Fibroblast of skin of back (primary cell): ENCODE data around the gene NPAS1.
A peak's percentile ranks its signal among the peaks of the same experiment; 100 is the strongest.

ENCODE experiments used
- DNase-seq: peaks from one replicate; pipeline ENCODE4 v3.0.0-alpha.2; 2013

Gene NPAS1

DNA sequence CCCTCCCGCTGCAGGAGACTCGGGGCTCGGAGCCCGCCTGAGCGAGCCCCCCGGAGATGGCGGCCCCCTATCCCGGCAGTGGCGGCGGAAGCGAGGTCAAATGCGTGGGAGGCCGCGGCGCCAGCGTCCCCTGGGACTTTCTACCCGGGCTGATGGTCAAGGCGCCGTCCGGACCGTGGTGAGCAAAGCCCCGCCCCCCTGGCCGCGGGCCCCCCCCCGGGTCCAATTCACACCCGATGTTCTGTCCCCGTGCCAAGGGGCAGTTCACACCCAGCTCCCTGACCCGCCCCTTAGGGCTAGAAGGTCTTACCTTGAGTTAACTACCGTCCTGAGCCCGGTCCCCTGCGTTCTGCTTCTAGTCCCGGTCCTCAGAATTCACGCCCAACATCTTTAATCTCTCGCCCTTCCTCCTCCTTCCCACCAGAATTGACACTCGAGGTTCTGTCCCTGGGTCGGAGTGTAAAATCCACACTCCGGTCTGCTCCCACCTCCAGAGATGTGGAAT lies 1.4 kb downstream of the NPAS1 start:
- DNase-seq: no peak

DNA sequence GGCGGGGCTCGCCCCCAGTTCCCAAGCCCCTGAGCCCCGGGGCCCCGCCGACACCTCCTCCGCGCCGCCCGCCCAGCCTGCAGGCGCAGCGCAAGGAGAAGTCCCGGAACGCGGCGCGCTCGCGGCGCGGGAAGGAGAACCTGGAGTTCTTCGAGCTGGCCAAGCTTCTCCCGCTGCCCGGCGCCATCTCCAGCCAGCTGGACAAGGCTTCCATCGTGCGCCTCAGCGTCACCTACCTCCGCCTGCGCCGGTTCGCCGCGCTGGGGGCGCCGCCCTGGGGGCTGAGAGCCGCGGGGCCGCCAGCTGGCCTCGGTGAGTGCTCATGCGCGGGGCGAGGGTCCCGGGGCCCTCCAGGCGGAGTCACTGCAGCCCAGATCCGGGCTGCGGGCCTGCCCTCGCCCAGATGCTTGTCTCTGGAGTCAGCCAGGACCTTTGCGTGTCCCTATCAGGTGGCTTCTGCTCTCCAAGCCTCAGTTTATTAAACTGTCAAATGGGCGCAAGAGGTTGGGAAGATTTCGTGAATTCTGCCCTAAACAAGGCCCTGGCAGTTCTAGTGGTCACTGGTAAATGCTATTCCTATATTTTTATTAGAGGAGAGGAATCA lies 2.0 kb downstream of the NPAS1 start:
- no peak for DNase-seq

DNA sequence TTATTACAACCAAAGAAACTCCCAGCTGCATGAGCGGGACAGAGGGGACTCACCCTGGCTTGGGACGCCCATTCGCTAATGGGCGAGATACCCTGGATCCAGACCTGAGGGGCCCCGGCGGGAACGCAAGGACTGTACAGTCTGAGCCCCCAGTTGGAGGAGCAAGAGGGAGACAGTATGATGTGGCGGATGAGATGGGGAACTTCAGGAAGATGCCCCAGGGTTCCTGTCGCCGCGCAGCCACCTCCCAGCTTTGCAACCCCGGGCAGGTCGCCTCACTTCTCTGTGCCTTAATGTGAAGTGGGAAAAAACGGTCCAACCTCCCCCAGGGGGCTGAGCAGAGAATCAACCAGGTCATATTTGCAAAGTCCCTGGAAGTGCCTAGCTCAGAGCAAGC lies 2.5 kb downstream of the NPAS1 start:
- no peak for DNase-seq

DNA sequence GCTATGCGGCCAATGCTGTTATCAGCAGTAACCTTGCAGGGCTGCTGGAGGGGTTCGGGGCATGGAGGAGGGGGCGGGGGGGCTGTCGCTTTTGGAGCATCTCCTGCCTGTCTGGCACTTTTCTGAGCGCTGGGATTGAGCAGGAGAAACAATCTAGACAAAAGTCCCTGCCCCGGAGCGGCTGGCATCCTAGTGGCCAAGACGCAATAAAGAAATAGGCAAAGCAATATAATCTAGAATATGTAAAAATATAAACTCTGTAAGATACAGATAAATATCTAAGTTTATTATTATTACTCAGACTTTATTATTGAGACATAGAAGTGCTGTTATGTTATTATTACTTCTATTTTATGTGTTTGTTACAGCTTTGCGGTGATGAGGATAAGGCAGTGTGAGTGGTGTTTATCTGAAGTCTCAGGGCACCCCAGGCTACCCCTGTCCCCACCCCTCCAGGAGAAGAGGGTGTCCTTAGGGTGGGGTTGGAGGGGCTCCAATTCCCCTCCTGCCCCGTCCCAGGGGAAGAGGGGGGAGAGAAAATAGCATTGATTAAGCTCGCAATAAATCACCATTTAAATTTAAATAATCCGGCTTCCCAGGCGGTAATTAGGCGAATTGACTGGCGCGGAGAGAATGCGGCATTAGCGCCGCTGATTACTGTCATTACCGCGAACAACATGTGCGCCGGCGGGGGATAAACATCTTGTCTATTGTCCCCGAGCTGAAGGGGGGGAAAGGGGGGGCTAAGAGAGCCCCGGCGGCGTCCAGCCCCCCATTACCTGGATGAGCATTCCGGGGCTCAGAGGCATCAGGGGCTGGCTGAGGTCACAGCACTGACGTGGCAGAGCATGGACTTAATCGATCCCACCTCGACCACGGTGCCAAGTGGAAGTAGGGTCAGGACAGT lies 3.2 kb downstream of the NPAS1 start:
- no peak for DNase-seq

DNA sequence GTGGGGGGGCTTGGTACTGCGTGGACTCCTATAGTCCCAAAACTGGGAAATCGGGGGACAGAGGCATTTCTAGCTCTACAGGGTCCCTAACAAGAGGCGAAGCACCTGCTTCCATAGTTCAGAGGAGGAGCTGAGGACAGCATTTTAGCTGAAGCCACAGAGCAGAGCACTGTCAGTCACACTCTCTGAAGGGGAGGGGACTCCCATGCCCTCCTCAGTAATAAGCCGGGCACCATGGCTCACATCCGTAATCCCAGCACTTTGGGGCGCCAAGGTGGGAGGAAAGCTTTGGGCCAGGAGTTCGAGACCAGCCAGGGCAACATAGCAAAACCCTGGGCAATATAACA lies 3.8 kb downstream of the NPAS1 start:
- DNase-seq: no peak

DNA sequence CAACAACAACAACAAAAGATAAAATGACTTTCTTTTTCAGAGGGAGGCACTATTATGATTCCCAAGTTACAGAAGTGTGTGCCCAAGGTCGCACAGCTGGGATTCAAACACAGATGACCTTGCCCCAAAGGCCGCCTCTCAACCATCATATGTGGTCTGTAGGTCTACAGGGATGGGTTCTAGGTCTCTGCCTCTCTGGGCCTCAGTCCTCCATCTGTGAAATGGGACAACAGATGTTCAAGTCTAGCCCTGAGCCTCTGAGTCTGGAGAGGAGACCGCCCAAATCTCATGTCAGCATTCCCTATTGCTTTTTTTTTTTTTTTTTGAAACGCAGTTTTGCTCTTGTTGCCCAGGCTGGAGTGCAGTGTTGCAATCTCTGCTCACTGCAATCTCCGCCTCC lies 4.9 kb downstream of the NPAS1 start:
- DNase-seq: no peak

DNA sequence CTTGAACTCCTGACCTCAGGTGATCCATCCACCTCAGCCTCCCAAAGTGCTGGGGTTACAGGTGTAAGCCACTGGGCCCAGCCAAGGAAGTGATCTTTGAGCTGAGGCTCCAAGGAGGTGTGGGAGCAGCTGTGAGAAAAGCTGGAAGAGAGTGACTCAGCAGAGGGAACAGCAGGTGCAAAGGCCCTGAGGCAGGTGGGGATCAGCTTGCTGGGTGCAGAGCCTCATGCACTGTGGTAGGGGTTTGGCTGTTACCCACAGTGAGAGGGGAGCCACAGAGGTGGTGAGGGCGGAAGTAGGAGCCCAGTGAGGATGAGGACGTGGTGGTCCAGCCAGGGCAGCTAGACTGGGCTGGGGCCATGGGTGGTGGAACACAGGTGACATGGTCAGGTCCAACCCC lies 6.5 kb downstream of the NPAS1 start:
- no peak for DNase-seq

DNA sequence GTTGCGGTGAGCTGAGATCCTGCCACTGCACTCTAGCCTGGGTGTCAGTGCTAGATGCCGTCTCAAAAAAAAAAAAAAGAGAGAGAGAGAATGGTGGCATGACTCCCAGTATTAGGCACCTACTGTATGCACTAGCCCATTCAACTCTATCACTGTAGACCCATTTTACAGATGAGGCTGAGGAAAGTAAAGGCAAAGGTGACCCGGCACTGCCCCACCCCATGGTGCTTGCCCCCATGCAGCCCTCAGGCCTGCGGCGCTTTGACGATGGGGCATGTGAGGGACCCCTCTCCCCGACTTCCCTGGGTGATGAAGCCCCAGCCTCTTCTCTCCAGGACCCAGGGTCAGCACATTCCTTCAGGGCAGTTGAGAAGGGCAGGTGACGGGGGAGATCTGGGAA lies 7.3 kb downstream of the NPAS1 start:
- DNase-seq: no peak

DNA sequence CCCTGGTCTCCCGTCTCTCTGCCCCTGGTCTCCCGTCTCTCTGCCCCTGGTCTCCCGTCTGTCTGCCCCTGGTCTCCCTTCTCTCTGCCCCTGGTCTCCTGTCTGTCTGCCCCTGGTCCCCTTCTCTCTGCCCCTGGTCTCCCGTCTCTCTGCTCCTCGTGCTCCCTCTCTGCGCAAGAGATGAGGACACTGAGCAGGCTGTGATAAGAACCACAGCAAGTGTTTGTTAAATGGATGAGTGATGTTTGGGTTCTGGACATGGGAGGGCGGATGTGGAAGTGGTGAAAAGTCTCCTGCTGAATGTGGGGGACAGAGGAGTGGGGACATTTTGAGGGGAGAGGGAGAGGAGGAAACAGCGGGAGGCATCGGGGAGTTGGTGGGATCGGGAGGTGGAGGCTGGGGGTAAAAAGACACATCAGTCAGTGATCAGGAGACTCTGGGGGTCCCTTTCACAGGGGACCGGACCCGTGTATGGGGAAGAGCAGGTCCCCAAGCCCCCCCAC lies 8.0 kb downstream of the NPAS1 start:
- DNase-seq: no peak

DNA sequence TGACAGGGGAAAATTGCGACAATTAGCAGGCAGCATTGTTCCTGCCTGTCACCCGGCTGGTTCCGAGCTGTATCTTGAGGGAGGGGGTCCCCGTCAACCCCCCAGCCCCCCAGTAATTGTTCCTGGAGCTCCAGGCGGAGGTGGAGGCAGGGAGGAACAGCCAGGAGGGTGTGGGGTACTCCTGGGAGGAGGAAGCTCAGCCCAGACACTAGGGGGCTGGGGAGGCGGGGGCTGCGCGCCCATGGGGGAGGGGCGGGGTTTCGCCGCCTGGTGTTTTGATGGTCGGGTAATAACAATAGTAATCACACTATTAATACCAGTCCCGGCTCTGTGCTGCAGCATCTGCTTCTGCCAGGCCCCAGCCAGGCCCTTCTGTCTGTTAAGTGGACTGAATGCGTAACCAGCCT lies 8.6 kb downstream of the NPAS1 start:
- no peak for DNase-seq

DNA sequence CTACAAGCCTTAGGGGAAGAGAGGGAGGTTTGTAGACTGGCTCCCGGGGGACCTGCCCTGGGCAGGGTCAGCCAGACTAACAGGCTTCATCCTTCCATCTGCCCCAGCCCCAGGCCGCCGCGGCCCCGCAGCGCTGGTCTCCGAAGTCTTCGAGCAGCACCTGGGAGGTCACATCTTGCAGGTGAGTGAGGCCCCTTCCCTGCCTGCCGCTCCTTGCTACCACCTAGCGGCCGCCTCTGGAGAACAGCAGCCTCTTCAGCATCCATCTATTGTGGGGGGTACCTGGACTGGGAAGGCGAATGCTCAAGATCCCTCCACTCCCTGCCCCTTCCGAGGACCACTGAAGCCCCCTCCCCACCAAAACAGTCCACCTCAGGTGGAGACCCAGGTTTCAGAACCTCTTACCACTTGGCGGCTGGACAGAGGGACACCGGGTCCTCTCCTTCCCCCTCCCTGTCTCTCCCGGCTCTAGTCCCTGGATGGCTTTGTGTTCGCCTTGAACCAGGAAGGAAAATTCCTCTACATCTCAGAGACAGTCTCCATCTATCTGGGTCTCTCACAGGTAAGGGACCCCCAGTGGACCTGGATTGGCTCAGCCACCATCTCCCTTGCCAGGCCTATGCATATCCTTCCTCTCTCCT lies 12.7 kb downstream of the NPAS1 start:
- no peak for DNase-seq

DNA sequence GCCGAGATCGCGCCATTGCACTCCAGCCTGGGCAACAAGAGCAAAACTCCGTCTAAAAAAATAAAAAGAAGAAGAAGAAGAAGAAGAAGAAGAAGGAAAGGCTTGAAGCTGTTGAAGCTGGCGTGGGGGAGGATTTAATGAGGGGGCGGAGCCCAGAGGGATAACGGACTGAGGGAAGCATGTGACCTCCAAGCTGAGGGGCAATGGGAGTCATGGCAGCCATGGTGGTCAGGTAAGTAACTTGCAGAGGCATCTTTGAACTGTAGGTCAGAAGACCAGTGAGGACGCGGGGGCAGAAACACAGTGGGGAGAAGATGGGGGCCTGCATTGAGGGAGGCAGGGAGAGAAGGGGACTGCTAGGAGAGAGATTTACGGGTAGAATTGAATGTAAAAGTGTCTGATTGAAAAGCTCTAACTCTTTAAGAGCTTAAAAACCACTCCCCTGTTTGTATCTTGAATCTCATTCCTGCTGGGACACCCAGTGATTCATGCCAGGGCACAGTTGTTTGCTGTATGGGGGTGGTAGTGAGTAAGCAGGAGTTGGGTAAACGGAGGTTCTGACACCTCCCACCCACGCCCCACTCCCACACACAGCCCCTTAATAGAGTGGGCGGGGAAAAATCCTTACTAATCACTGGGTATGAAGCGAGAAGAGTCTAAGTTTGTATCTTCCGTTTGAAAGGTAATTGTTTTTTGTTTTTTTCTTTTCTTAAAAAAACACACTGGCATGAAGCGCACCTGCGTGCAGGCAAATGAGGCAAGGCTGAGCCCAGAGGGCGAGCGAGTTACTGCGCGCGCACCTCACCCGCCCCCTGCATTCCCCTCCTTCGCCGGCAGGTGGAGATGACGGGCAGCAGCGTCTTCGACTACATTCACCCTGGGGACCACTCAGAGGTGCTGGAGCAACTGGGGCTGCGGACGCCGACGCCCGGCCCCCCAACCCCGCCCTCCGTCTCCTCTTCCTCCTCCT lies 15.8 kb downstream of the NPAS1 start:
- DNase-seq: peak; percentile 69

DNA sequence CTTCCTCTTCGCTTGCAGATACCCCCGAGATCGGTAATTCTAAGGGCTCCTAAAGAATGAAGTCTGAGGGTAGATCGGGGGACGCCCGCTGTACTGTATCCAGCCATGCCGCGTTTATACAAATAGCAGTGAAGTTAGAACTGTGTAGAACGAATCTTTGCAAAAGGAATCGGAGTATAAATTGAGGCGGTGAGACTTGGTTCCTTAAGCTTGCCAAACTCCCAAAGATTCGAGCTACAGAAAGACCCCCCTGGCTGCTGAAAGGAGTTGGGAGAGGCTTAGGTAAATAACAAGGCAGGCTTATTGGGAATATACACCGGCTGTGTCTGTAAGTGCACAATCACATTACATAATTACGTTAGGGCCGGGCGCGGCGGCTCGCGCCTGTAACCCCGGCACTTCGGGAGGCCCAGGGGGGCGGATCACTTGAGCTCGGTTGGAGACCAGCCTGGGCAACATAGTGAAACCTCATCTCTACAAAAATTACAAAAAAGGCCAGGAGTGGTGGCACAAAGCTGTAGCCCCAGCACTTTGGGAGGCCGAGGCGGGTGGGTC lies 16.5 kb downstream of the NPAS1 start:
- no peak for DNase-seq

DNA sequence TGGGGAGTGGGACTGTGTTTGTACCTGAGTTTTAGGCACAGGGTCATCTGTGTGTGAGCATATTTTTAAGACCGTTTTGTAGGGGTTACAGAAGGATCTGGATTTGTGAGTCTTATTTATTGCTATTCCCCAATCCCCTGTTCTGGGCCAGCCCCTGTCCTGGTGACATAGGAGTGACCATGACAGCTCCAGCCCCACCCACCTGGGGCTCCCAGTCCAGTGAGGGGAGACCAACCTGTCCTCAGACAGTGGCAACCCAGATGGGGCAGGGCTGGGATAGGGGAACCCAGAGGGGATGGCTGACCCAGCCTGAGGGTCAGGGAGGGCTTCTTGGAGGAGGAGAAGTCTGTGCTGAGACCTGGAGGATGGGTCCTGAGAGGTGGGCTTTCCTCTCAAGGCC lies 18.1 kb downstream of the NPAS1 start:
- DNase-seq: no peak

DNA sequence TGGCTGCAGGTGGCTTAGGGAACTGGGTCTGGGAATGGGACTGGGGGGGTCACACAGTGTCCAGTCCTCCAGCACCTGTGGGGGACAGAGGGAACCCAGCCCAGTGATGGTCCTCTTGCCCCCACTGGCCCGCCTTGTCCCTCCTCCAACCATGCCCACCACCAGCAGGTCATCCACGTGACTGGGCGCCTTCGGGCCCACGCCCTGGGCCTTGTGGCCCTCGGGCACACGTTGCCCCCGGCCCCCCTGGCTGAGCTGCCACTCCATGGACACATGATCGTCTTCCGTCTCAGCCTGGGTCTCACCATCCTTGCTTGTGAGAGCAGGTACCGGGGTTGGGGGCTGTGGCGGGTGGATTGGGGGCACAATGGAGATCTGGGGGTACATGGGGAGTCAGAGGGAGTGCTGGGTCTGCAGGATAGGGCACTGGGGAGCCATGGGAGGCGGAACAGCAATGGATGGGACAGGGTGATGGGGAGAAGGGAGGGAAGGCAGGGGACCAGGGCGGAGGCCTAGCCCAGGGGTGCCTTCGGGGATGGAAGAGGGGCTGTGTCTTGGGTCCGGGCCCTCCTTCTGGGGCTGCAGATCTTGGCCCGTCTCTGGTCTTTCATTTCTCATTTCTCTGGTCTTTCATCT lies 19.7 kb downstream of the NPAS1 start:
- no peak for DNase-seq

DNA sequence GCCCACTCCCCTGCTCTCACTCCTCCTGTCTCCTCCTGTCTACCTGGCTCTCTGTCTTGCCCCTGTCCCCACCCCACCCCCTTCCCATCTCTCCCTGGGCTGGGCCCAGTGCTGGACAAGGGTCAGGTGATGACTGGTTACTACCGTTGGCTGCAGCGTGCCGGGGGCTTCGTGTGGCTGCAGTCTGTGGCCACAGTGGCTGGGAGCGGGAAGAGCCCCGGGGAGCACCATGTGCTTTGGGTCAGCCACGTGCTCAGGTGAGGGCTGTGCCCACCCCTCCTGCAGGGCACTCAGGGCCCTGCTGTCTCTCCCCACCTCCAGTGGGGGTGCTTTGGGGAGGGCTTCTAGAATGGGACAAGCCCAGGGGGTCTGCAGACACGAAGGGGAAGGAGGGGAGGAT lies 21.2 kb downstream of the NPAS1 start:
- no peak for DNase-seq

DNA sequence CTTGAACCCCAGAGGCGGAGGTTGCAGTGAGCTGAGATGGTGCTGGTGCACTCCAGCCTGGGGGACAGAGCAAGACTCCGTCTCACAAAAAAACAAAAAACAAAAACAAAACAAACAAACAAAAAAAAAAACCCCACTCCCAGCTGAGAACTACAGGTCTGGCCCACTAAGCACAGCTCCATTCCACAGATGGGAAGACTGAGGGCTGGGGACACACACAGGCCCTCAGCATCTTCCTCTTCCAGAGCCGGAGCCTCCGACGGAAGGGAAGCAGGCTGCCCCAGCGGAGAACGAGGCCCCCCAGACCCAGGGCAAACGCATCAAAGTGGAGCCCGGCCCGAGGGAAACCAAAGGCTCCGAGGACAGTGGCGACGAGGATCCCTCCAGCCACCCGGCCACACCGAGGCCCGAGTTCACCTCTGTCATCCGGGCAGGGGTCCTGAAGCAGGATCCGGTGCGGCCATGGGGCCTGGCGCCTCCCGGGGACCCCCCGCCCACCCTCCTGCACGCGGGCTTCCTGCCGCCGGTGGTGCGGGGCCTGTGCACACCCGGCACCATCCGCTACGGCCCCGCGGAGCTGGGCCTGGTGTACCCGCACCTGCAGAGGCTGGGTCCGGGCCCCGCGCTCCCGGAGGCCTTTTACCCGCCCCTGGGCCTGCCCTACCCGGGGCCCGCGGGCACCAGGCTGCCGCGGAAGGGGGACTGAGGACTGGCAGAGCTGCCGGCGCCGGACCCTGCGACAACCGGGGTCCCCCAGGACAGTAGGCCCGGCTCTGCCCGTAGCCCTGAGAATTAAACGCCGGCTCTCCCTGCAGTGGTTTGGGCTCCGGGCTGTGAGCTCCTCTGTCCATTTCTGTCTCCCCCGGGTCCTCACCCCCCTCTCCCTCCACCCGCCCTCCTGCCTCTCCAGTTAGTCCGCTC lies 25.6 kb downstream of the NPAS1 start:
- no peak for DNase-seq

DNA sequence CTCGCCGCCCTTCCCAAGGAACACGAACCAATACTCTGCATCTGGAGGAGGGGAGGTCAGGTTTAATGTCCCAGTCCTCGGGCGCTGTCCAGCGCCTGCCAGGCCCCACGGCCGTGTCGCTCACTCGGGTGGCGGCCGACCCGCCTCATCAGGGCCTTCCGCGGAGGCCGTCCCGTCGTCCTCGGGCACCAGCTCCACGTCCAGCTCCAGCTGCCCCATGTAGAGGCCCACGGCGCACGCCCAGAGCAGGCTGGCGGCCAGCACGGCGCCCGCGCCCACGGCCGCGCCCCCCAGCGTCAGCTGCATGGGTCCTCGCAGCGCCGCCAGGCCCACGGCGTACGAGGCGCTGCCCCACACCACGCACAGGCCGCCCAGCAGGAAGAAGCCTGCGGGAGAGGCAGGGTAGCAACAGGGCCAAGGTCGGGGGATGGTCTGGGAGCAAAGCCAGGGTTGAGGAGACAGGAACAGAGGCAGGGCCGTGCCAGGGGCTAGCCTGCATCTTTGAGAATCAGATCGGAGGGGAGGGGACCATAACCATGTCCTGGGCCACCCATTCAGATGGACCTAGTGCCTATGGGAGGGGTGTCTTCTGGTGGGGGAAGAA lies 26.3 kb downstream of the NPAS1 start:
- no peak for DNase-seq

DNA sequence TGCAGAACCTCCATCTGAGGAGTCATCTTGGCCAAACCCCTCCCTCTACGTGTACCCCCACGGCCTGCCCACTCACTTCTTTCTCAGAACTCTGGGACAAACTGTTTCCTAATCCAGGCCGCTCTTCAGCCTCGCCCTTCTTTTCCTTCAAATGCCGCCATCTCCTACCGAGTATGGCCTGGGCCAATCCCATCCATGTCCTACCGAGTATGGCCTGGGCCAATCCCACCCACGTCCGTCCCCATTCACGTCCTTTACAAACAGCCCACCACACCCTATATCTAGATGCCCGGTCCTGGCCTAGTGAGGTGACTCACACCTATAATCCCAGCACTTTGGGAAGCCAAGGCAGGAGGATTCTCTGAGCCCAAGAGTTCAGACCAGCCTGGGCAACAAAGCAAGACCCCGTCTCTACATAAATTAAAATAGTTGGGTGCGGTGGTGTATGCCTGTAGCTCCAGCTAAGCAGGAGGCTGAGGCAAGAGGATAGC lies 27.7 kb downstream of the NPAS1 start:
- DNase-seq: no peak
